K562 treated with DMSO at 1 percent for 12 hours (cell line): ENCODE results near the gene DDX47. TPM values are rescaled to one million over a fixed set of nuclear protein-coding genes. Genes with fewer than 3 reads are reported as not detected.

ENCODE experiments used
- total RNA-seq: library from RNA; unstranded; fragments of 300-600 nt; gene quantifications from 2 replicates; pipeline ENCODE4 v1.2.3, GENCODE V29; 2022; ENCODE audit not compliant: insufficient read depth

Gene DDX47
- total RNA-seq: 17.1 and 28.1 TPM in 2 replicates

DNA sequence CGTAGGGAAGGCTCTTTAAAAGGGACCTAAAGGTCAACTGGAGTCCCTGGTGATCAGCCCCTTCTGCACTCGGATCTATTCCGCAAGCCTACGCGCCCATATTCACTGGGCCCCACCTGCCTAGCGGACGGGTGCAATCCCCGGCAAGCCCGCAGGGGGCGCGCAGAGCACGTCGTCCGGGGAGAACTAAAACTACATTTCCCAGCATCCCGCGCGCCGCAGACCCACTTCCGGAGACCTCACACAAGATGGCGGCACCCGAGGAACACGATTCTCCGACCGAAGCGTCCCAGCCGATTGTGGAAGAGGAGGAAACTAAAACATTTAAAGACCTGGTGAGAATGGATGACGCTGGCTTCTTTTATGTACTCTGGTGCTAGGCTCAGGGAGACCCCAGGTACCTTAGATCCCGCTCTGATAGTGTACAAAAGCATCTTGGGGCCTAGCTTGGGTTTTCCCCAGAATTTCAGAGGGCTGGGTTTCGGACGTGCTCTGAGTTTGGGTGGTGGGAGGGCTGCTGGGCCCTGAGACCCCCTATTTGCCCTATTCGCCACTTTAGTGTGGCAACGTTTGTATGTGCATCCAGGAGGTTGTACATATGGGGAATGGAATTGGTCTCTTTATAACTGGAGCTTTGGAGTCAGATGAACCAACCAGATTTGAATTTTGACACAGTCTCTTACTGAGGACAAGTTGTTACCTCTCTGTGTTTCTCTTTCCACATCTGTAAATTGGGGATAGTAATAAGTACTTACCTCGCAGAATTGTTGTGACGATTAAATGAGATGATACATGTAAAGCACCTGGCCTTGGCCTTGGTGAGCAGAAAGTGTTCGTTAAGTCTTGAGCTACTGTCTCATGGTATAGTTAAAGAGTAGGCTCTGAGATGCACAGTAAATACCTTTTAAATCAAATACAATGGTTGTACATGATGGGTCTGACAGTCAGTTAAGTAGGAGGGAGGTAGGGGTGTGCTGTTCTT is at the start of gene DDX47:
TSS of gene DDX47 (plus strand) at position 227 of the 982 bp plus-strand sequence. CDS start at position 249, 22 bp downstream.

DNA sequence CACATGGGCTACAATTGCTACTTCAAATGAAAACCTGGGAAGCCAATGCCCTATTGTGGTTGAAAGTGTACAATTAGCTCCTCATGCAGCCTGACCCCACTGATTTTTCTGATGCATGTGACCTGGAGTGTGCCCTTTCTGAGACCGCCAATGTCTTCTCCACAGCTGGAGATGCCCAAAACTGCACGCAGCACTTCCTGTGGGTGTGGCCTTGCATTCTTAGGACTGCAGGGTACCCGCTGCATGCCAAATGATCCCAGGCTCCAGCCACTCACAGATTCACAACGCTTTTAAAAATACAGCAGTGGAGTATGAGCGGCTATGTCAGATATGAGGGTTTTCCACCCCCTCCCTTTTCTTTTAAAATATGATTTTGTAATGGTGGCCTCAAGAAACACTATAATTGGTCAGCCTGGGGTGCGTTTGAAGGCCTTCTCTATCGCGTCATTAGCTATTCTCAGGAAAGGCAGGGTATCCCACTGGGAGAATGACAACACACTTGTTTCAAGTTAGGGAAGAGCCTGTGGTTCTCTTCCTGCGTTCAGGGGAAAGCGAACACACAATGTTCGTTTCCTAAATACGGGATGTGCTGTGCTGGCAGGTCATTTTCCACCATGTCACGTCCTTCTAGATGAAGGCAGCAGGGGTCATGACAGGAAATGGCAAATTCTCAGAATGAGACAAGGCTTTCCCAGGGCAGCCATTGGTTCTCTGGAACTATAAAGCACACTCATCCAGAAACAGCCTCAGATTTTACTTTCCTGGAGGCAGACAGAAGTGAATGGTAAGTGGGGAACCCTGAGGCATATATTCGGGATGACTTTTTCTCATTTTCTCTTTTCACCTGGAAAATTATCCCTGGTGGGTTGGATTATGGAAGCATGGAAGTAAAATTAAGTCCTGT is 28.0 kb upstream of the DDX47 start, which contains the start of gene APOLD1:
TSS of gene APOLD1 (plus strand) at position 749 of the 904 bp plus-strand sequence. CDS start at position 782, 33 bp downstream.

Other genes starting within 250 kb of the DDX47 start
- gene CREBL2, start 201.5 kb upstream of the DDX47 start, total RNA-seq: 5.2 and 10.7 TPM in 2 replicates
- gene GPR19, start 117.2 kb upstream of the DDX47 start, total RNA-seq: 1.2 TPM in 1 of 2 replicates, not detected in the other
- gene CDKN1B, start 96.0 kb upstream of the DDX47 start, total RNA-seq: 17.6 and 34.2 TPM in 2 replicates
- 0.22 and 3.3 TPM in 2 replicates for gene APOLD1, start 27.7 kb upstream of the DDX47 start, total RNA-seq
- gene GPRC5A, start 78.2 kb downstream of the DDX47 start, total RNA-seq: not detected in 2 replicates
- gene GPRC5D, start 138.8 kb downstream of the DDX47 start, total RNA-seq: not detected in 2 replicates
- 14.7 and 16.0 TPM in 2 replicates for gene HEBP1, start 186.9 kb downstream of the DDX47 start, total RNA-seq
- 1.6 and 4.1 TPM in 2 replicates for gene FAM234B, start 231.0 kb downstream of the DDX47 start, total RNA-seq